T-helper 2 cell treated with Interferon-gamma antibody and Interleukin-4, amounts not matched to agents 100 ng/mL and 5 ng/mL, for 36 hours (primary cell): ENCODE measurements around the gene C10orf62. TPM values are rescaled to one million over a fixed set of nuclear protein-coding genes. Genes with fewer than 3 reads are reported as not detected.

Experiments
- intact Hi-C: fragments of 100-400 bp; cut with micrococcal nuclease; formaldehyde crosslinking; loops from one replicate; pipeline ENCODE4 v1.15.1; 2023
- total RNA-seq: library from RNA; stranded (reverse); gene quantifications from 2 replicates; pipeline ENCODE4 v1.2.3, GENCODE V29; 2022

Gene C10orf62
- total RNA-seq, 1 donor from 2014 or later = not detected

DNA sequence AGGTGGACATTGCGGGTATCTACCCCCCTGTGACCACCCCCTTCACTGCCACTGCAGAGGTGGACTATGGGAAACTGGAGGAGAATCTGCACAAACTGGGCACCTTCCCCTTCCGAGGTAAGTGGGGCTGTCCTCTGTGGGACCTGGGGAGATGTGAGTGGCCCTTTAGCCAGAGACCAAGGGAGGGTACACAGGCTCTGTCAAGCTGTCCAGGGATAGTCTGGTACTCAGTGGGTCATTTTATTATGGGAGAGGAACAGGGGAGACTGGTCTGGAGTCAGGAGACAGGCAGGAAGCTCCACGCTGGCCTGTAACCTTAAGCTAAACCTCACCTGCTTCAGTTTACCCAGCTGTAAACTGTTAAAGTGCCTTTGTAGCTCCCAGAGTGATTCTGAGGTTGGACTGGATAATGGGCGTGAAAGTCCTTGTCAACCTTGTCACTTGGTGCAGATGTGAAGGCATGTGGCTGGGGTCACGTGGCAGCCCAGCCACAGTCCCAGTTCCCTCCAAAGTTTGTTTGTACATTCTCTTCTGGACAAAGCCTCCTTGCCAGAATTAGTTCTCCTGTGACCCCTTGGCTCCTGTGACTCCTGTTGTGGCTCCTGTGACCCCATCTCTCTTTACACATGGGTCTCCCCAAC lies 4.6 kb upstream of the C10orf62 start:
- intact Hi-C loops = no loop called here

DNA sequence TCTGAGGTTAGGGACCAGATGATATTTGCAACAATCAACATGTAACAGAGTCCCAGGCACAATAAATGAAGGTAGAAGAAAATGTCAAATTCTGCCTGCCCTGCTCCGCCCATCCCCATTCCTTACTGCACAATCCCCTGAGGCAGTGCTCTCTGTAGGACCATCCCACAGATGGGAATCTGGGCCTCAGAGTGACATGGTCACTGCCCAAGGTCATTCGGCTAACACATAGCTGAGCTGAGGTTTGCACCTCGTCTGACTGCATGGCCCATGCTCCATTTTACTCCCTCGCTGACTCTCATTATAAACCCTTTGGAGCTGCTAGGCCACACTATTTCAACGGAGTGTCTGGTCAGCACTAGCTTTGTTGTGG lies 4.1 kb upstream of the C10orf62 start:
- intact Hi-C loops = no loop called here

DNA sequence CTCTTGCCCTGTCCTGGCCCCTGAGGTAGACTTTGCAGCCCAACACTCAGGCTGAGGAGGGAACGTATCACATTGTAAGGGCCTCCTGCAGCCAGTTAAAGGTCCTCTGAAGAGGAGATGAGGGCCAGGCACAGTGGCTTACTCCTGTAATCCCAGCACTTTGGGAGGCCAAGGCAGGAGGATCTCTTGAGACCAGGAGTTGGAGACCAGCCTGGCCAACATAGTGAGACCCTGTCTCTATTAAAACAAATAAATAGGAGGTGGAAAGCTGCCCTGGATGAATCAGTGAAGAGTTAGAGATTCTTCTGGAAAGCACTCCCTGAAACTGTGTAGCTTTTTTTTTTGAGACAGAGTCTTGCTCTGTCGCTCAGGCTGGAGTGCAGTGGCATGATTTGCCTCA lies 2.3 kb upstream of the C10orf62 start:
- intact Hi-C loops = no loop called here

DNA sequence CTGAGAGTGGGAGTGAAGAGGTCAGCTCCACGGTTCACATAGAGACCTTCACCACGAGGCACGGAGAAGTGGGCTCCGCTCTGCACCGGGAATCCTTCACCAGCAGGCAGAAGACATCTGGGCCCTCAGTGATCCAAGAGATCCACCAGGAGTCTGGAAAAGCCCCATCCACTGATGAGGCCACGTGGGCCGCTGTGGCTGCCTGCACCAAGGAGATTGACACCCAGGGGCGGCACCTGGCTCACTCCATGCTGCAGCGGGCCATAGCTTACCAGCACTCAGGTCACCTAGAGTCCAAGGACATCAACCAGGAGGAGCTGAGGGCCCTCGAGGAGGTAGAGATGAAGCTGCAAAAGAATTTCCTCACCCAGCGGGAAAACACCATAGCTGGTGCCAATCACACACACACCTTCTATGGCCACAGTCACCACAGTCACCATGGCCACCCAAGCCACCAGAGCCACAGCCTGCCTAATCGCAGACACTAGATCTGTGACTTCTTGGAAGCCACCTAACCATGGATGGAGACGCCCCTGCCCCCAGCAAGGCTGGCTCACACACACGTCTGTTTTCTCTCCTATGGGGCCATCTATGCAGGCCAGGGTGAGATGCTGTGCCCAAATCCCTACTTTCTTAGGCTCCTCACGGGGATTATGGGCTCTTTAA lies 694 bp downstream of the C10orf62 start:
- intact Hi-C loops = no loop called here

DNA sequence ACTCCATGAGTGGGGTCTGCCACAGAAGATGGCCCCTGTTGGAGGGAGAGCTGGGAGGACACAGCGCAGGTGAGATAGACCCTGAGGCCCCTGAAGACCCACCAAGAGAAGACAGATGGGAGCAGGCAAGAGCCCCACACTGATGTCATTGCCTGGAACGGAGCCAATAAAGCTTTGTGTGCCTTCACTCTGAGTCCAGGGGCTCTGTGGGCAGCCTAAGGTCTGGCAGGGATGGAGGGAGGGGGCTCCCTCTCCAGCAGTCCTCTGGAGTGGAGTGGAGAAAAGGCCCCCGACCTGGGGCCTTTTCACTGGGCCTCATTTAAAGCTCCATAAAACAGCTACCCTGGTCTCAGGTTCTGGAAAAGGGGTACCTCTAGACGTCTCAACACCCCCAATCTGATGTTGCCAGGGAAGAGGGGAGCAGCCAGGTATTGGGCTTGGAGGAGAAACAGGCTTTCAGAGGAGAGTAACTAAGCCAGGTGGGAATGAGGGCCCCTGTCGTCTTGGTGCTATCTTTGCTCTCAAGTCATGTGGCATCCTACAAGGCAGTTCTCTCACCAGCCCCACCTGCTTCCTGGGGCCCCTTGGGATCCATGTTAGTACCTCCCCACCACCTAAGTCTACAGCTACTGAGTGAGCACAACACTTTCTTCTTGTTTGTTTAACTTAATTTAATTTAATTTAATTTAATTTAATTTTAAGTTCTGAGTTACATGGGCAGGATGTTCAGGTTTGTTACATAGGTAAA lies 1.4 kb downstream of the C10orf62 start:
- intact Hi-C loops = no loop called here

DNA sequence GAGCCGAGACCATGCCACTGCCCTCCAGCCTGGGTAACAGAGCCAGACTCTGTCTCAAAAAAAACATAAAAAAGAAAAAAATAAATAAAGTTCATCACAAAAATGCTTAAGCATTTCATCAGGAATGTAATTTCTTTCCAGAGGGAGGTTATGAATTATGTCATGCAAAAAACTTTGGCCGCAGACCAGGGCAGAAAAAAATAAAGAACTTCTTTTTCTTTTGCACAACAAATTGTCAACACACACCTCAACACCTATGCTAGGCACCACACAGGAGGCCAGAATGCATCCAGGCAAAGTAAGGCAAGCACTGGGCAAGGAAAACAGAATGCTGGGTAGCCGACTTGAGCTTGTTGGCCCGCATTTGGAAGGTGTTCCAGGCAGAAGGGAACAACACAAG lies 3.9 kb downstream of the C10orf62 start:
- intact Hi-C loops = no loop called here

DNA sequence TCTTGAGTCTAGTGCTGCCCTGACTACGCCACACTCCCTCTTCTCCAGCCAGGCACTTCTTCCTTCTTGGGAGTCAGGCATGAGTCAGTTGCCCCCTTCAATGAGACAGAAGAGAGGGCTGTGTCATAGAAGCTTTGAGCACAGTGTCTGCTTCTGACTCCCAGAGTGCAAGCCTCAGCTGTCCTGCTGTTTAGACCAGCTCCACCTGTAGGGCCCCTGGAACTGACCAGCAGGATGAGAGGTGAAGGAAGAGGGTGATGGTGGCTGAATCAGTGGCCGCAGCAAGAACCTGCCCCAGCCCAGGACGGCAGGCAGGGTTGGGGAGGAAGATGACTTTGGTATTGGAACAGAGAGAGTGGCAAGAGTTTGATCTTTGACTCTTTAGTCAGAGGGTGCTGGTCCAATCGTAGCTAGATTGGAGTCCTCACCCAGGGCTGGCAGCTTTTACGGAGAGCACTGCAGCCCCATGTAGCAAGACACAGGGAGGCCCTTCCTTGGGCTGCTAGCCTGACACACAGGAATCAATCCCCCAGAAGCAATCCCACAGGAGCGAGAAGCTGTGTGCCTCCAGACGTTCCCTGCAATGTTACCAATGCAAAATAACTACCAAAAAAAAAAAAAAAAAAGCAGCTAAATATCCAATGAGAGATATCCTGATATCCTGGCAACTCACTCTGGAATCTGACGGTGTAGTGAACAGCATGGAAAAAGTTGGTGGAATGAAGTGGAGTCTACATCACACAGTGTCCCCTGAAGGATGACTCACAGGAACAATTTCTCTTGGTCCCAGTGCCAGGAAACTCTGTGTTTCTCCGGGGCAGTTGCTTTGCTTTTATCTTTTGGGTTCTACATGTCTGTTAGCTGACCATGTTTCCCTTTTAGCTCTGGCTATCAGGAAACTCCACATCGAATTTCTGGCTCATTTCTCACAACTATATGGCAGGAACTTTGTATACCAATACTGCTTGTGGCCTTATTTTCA lies 6.9 kb downstream of the C10orf62 start:
- intact Hi-C loops = no loop called here

DNA sequence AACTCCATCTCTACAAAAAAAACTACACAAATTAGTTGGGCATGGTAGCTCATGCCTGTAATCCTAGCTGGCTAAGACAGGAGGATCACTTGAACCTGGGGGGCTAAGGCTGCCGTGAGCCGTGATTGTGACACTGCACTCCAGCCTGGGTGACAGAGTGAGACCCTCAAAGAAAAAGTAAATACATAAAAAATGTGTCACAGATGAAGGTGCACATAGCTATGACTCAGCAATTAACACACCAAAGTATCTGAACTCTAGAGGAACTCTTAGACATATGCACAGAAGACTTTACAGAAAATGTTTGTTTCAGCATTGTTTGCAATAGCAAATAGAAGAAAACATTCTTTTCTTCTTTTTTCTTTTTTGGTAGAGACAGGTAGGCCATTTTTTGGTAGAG lies 8.3 kb downstream of the C10orf62 start:
- intact Hi-C loops = no loop called here

DNA sequence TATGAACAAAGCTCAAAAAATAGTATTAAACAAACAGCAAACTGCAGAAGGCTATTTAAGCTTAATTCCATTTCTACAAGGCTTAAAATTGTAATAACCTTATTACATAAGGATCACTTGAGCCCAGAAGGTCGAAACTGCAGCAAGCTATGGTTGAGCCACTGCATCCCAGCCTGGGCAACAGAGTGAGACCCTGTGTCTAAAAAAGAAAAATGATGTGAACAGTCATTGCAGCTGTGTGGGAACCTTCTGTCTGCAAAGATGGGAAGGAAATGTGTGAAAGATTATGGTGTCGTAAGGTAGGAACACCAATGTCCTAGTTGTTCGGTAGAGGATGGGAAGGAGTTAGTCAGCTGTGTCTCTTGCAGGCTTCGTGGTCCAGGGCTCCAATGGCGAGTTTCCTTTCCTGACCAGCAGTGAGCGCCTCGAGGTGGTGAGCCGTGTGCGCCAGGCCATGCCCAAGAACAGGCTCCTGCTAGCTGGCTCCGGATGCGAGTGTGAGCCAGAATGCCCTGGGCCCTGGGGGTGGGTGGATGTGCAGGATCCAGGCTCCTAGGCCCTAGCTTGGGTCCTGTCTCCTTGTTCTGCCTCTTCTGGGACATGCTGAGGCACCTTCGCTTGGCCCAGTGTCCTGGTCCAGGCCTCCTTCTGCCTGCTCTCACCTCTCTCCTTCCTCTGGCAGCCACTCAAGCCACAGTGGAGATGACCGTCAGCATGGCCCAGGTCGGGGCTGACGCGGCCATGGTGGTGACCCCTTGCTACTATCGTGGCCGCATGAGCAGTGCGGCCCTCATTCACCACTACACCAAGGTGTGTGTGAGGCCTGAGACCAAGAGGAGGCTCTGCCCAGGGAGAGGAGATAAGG lies 9.1 kb downstream of the C10orf62 start:
- intact Hi-C loops = no loop called here

DNA sequence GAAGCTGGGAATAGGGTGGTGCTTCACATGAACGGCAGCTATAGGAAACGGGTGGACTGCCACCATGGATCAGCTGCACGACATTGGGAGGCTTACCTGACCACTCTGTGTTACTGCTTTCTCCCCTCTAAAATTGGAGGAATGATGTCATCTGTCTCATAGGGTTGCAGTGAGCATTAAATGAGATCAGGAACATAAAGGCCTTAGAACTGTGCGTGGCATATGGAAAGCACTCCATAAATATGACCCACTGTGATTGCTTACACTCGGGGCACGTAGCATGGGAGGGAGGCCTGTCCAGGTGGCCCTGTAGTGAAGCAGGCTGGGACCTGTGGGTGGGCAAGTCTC lies 9.7 kb downstream of the C10orf62 start:
- intact Hi-C loops = no loop called here

DNA sequence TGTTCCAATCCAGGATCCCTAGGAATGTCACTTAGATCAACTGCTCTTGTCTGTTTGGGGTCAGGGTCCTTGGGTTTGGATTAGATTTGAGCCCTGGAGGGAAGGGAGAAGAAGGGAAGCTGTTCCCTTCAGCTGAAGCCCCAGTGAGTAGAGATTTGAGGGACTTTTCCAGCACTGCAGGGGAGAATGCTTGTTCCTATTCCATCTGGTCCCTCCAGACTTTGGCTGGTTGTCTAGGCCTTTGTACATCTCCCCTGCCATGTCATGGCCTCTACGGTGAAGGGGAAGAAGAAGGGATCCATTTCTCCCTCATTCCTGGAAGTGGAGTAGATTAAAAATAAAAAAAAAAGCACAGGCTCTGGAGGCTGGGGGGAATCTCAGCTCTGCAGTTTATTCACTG lies 11.1 kb downstream of the C10orf62 start:
- intact Hi-C loops = no loop called here

DNA sequence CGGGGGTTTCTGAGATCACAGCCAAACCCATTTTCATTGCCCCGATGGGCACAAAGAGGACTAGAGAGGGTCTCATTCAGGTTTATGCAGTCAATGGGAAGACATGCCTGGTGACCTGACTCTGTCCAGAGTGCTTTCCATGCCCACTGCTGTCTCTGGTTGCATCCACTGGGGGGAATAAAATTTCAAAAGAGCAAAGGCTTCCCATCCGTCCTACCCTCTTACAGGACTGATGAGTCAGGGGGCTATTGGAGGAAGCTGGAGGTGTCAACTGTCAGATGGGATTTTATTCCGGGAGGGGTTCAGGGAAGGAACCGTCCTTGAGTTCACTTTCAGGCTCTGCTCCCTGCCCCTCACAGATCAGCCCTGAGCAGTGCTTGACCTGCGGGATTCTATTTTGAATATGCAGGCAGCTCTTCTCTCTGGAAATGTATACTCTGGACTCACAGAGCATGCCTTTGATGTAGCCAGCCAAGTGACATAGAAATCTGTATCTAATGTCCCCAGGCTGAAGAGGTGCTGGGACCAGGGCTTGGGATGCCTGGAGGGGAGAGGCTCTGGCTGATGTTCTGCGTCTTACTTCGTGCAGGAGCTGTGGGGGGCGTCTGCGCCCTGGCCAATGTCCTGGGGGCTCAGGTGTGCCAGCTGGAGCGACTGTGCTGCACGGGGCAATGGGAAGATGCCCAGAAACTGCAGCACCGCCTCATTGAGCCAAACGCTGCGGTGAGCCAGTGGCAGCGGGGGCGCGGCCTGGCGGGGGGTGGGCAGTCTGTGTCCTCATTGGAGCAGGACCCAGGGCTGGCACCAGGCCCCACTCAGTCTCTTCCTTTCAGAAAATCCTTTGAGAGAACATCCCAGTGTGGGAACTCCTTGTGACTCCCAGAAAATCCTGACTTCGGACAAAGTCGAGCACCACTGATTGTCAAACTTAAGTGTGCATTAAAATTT lies 12.0 kb downstream of the C10orf62 start:
- intact Hi-C loops = no loop called here

DNA sequence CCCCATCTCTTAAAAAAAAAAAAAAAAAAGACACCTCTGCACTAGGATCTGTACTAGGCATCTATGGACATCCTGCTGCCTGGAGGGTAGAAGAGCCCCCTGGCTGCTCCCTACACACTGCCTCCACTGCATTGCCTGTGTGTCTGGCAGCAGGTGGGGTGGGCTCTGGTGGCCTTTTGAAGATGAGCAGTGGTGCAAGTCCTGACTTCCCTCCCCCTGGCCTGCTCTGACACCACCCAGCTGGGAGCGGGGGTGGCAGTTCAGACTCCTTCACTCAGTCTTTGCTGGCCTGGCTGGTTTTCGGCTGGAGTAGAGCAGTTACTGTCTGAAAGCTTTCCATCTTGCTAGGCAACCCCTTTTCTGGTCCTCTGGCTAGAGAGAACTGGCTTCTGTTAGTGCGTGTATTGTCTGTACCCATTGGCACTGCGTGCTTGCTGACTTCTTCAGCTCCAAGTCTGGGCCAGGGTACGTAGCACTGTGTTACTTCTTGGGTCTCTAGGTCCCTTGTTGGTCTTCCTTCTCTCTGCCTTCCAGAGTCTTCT lies 17.6 kb downstream of the C10orf62 start:
- intact Hi-C loops = no loop called here

DNA sequence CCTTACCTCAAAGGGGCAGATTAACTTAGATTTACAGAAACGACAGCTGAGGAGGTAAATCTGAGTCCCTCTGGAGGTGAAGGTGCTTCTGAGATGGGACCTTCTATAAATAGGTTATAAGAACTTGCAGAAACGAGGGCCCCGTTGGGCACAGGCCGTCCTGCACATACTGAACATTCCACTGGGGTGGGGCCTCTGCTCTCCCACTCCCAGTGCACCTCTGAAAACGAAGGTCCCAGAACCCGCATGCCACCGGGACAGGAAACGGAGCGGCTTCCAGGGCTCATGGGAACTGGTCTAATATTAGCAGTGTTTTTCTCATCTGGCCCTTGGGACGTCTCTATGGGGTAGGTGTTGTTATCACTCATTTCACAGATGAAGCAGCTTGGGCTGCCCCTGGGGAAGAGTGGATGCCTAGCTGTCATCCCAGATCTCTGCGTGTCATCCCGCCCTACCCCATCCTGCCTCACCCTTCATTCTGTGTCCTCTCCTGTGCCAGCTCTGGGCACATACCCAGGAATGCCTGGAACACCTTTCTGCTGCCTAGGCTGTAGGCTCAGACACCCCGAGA lies 19.6 kb downstream of the C10orf62 start:
- intact Hi-C loops = no loop called here

DNA sequence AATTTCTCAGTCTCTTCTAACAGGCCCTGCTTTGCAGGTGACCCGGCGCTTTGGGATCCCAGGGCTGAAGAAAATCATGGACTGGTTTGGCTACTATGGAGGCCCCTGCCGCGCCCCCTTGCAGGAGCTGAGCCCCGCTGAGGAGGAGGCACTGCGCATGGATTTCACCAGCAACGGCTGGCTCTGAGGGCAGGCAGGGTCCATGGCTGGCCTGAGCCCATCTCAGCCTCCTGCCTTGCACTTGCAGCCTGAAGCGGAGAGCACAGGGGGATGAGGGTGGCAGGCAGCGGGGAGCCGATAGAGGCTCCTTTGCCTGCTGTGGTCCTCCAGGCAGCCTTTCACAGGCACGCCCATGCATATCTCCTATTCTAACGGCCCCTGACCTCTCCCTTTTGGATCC lies 22.0 kb downstream of the C10orf62 start:
- intact Hi-C loops = no loop called here

DNA sequence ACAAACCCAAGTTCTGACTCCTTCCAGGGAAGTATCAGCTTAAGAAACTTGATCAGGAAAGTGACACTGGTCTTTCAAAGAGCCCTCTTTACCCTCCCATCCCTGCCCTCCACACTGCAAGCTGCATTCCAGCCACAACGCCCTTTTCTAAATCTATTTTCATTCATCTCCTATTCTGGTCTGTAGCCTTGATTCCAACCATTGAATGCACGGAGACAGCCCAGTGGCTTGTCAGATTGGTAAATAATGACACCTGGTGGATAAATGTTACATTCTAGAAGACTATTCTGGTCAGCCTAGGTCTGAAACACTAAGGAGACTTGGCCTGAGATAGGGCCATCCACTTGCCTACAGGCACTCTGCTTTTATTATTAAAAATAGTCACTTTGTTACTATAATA lies 22.9 kb downstream of the C10orf62 start:
- intact Hi-C loops = loop anchor here (1.0 kb wide), 1 partner anchor 40 kb away; the partner anchor contains the start of gene ANKRD2

DNA sequence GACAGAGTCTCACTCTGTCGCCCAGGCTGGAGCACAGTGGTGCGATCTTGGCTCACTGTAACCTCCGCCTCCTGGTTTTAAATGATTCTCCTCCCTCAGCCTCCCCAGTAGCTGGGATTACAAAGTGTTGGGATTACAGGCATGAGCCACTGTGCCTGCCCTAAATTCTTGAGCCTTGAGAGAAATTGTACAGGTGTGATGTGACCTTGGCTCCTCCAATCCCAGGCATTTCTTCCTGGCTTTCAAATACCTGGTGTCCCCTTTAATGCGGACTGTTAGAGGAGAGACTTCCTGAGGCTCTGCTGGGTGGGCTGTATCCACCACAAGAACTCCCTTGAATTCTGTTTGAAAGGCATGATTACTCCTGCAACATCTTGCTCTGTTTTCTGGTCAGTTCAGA lies 28.8 kb downstream of the C10orf62 start:
- intact Hi-C loops = no loop called here

DNA sequence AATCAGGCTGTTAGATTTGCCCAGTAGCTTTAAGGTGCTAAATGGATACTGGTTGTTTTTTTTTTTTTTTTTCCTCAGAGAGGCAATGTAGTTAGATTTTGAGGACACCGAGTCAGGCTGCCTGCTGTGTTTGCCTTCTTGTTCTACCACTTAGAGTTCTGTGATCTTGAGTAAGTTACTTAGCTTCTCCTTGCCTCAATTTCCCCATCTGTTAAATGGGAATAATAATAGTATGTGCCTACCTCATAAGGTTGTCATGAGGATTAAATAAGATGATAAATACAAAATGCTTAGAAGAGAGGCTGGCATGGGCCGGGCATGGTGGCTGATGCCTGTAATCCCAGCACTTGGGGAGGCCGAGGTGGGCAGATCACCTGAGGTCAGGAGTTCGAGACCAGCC lies 29.2 kb downstream of the C10orf62 start:
- intact Hi-C loops = no loop called here

DNA sequence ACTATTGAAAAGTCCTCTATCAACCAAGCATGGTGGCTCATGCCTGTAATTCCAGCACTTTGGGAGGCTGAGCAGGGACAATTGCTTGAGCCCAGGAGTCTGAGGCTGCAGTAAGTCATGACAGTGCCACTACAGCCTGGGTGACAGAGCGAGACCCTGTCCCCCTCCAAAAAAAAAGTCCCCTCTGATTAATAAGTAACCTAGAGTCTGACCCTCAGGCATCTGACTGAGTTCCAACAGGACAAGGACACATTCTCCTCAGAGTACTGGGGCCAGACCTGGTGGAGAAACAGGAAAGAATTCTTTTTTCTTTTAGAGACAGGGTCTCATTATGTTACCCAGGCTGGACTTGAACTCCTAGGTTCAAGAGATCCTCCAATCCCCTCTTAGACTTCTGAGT lies 33.8 kb downstream of the C10orf62 start:
- intact Hi-C loops = no loop called here
